Measurements from ENCODE around the gene CD300A.

Gene CD300A

GRCh38 chr17:74459622-74460021 lies 6.8 kb upstream of the CD300A start:
- no peak for TF ChIP-seq POLR2AphosphoS5 (IDR thresholded peaks at IDR 0.05; ENCODE audit: low read depth, low read length)
- TF ChIP-seq POLR2A (IDR thresholded peaks at IDR 0.05; ENCODE audit: low read depth, low read length): no peak
- no peak for TF ChIP-seq TAF1 (IDR thresholded peaks at IDR 0.05; ENCODE audit: borderline replicate concordance, low read depth, low read length)
- FAIRE-seq: no peak
- DNase-seq (ENCODE audit: insufficient read length): no peak

GRCh38 chr17:74460241-74460640 lies 6.2 kb upstream of the CD300A start:
- DNase-seq (ENCODE audit: insufficient read length) (no peak), FAIRE-seq (no peak)
- TF ChIP-seq POLR2AphosphoS5 (IDR thresholded peaks at IDR 0.05; ENCODE audit: low read depth, low read length) (no peak), POLR2A (IDR thresholded peaks at IDR 0.05; ENCODE audit: low read depth, low read length) (no peak), TAF1 (IDR thresholded peaks at IDR 0.05; ENCODE audit: borderline replicate concordance, low read depth, low read length) (no peak)

GRCh38 chr17:74460996-74461395 lies 5.4 kb upstream of the CD300A start:
- TF ChIP-seq TAF1 (IDR thresholded peaks at IDR 0.05; ENCODE audit: borderline replicate concordance, low read depth, low read length) (no peak), POLR2A (IDR thresholded peaks at IDR 0.05; ENCODE audit: low read depth, low read length) (no peak), POLR2AphosphoS5 (IDR thresholded peaks at IDR 0.05; ENCODE audit: low read depth, low read length) (no peak)
- no peak for FAIRE-seq
- DNase-seq (ENCODE audit: insufficient read length): no peak

- DNase-seq (ENCODE audit: insufficient read length) (no peak), FAIRE-seq (no peak)
- no peak for TF ChIP-seq POLR2A (IDR thresholded peaks at IDR 0.05; ENCODE audit: low read depth, low read length)
- no peak for TF ChIP-seq POLR2AphosphoS5 (IDR thresholded peaks at IDR 0.05; ENCODE audit: low read depth, low read length)
- no peak for TF ChIP-seq TAF1 (IDR thresholded peaks at IDR 0.05; ENCODE audit: borderline replicate concordance, low read depth, low read length)
Observed at GRCh38 chr17:74461611-74462010, 4.8 kb upstream of the CD300A start.

GRCh38 chr17:74464730-74465377 lies 1.6 kb upstream of the CD300A start:
- DNase-seq (ENCODE audit: insufficient read length): no peak
- TF ChIP-seq TAF1 (IDR thresholded peaks at IDR 0.05; ENCODE audit: borderline replicate concordance, low read depth, low read length) (no peak), POLR2A (IDR thresholded peaks at IDR 0.05; ENCODE audit: low read depth, low read length) (no peak; the same call in 1 of the 2 replicates), POLR2AphosphoS5 (IDR thresholded peaks at IDR 0.05; ENCODE audit: low read depth, low read length) (no peak)
- FAIRE-seq: no peak

GRCh38 chr17:74465378-74466110 lies 890 bp upstream of the CD300A start:
- no peak for DNase-seq (ENCODE audit: insufficient read length)
- FAIRE-seq: peak; percentile 96

GRCh38 chr17:74466828-74467184 lies 372 bp downstream of the CD300A start:
- no peak for FAIRE-seq
- TF ChIP-seq TAF1 (IDR thresholded peaks at IDR 0.05; ENCODE audit: borderline replicate concordance, low read depth, low read length) (no peak), POLR2A (IDR thresholded peaks at IDR 0.05; ENCODE audit: low read depth, low read length) (no peak), POLR2AphosphoS5 (IDR thresholded peaks at IDR 0.05; ENCODE audit: low read depth, low read length) (no peak)
- DNase-seq (ENCODE audit: insufficient read length): no peak

More at GRCh38 chr17:74465378-74466110, 890 bp upstream of the CD300A start:
- TF ChIP-seq POLR2AphosphoS5 (IDR thresholded peaks at IDR 0.05; ENCODE audit: low read depth, low read length) (peak; percentile 48; the same call in 1 of the 2 replicates), TAF1 (IDR thresholded peaks at IDR 0.05; ENCODE audit: borderline replicate concordance, low read depth, low read length) (no peak)

- peak; percentile 91 for FAIRE-seq
- no peak for DNase-seq (ENCODE audit: insufficient read length)
- TF ChIP-seq TAF1 (IDR thresholded peaks at IDR 0.05; ENCODE audit: borderline replicate concordance, low read depth, low read length) (no peak), POLR2A (IDR thresholded peaks at IDR 0.05; ENCODE audit: low read depth, low read length) (peak; percentile 35; the same call in 1 of the 2 replicates), POLR2AphosphoS5 (IDR thresholded peaks at IDR 0.05; ENCODE audit: low read depth, low read length) (peak; percentile 80)
Observed at GRCh38 chr17:74467221-74467951, 952 bp downstream of the CD300A start.

- TF ChIP-seq POLR2AphosphoS5 (IDR thresholded peaks at IDR 0.05; ENCODE audit: low read depth, low read length): no peak
- TF ChIP-seq TAF1 (IDR thresholded peaks at IDR 0.05; ENCODE audit: borderline replicate concordance, low read depth, low read length): no peak
- TF ChIP-seq POLR2A (IDR thresholded peaks at IDR 0.05; ENCODE audit: low read depth, low read length): no peak
- DNase-seq (ENCODE audit: insufficient read length) (no peak), FAIRE-seq (no peak)
Observed at GRCh38 chr17:74471341-74471740, 4.9 kb downstream of the CD300A start.

- FAIRE-seq (no peak), DNase-seq (ENCODE audit: insufficient read length) (no peak)
- TF ChIP-seq TAF1 (IDR thresholded peaks at IDR 0.05; ENCODE audit: borderline replicate concordance, low read depth, low read length): no peak
- TF ChIP-seq POLR2A (IDR thresholded peaks at IDR 0.05; ENCODE audit: low read depth, low read length): no peak
- no peak for TF ChIP-seq POLR2AphosphoS5 (IDR thresholded peaks at IDR 0.05; ENCODE audit: low read depth, low read length)
Observed at GRCh38 chr17:74472890-74473289, 6.5 kb downstream of the CD300A start.

- FAIRE-seq: no peak
- no peak for TF ChIP-seq POLR2AphosphoS5 (IDR thresholded peaks at IDR 0.05; ENCODE audit: low read depth, low read length)
- TF ChIP-seq POLR2A (IDR thresholded peaks at IDR 0.05; ENCODE audit: low read depth, low read length): no peak
- no peak for TF ChIP-seq TAF1 (IDR thresholded peaks at IDR 0.05; ENCODE audit: borderline replicate concordance, low read depth, low read length)
- DNase-seq (ENCODE audit: insufficient read length): no peak
Observed at GRCh38 chr17:74473294-74473693, 6.9 kb downstream of the CD300A start.
